ENCODE results near the gene MAP2K5. TPM values are rescaled to one million over a fixed set of nuclear protein-coding genes. Genes with fewer than 3 reads are reported as not detected.

The MAP2K5 gene
- total and polyA plus RNA-seq, 10 of the 15 experiments (the other 5 are each of a cell fraction or from before 2014, with no cell fraction given), result 1.3 to 19.4 (median 9.6) TPM

DNA sequence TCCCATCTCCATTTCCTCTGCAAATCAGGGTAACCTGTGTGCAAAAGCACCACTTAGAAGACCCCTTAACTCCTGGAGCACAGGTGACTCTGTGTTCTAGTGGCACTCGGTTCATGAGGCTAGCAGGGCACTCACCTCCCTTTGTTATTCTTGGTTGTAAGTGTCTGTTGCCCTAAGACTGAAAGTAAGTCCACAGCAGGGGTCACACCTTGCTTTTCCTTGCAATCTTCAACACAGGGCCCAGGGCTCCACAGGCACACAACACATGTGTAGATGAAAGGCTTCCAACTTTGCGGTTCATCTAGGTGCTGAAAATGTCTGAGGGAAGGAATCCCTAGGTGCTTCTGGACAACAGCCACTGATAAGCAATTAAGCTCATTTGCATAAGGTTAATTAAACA lies 294.5 kb downstream of the MAP2K5 start:
- Histone ChIP-seq H3K36me3 (ENCODE audit: control insufficient read depth in 2 of 2, insufficient read depth in 2 of 2, low read length in 1 of 2) (no peaks in the 10 kb centered on the region), H3K4me1 (ENCODE audit: control insufficient read depth, insufficient read depth, low read length) (peaks cover 30% of the 10 kb centered on the region), H3K27me3 (replicated peaks in 1 of 2; ENCODE audit: control insufficient read depth in 2 of 2, insufficient read depth in 2 of 2, low read length in 1 of 2) (peaks cover 18 to 28% of the 10 kb centered on the region in 2 experiments), H3K9me3 (replicated peaks; ENCODE audit: control insufficient read depth, insufficient read depth, low read length) (no peaks in the 10 kb centered on the region; the same call in 2 of the 3 replicates), H3K27ac (ENCODE audit: control insufficient read depth, insufficient read depth) (no peak overlapping the region), H3K79me2 (ENCODE audit: control insufficient read depth, insufficient read depth, low read length) (no peaks in the 10 kb centered on the region; the same call in 1 of the 2 replicates), H3K9ac (ENCODE audit: control insufficient read depth, insufficient read depth, low read length) (no peak overlapping the region), H2AFZ (ENCODE audit: control insufficient read depth, low read depth, low read length) (no peak overlapping the region), H3K4me3 (no peak overlapping the region), H4K20me1 (ENCODE audit: control insufficient read depth, insufficient read depth) (no peaks in the 10 kb centered on the region; the same call in 1 of the 2 replicates), H3K4me2 (ENCODE audit: control insufficient read depth, insufficient read depth) (no peak overlapping the region)
- CTCF ChIA-PET, result interaction anchor here (1.0 to 4.6 kb wide), 15 partner anchors 54 to 890 kb away, joined by 3 to 111 read pairs (median 3); no protein-coding TSS in a partner anchor
- in situ Hi-C loops (cut with MboI), result loop anchor here (5.0 kb wide), 2 partner anchors 380 to 890 kb away; no protein-coding TSS in a partner anchor
- DNase-seq (ENCODE audit: low read depth, low spot score), result no peak
- FAIRE-seq, result no peak
- TF ChIP-seq ZNF384 (IDR thresholded peaks at IDR 0.05; ENCODE audit: borderline replicate concordance, low read depth, low read length) (no peak), LARP7 (IDR thresholded peaks at IDR 0.05) (no peak), MXI1 (IDR thresholded peaks at IDR 0.05; ENCODE audit: low read depth, low read length) (no peak), ATF7 (IDR thresholded peaks at IDR 0.05; ENCODE audit: low read depth) (no peak), GATAD2B (conservative IDR thresholded peaks at IDR 0.05; ENCODE audit: low read depth) (no peak), BRCA1 (IDR thresholded peaks at IDR 0.05; ENCODE audit: low read depth, low read length) (no peak), SREBF2 (IDR thresholded peaks at IDR 0.05; ENCODE audit: low read length) (no peak)
- TF ChIP-seq, protein P1, sequence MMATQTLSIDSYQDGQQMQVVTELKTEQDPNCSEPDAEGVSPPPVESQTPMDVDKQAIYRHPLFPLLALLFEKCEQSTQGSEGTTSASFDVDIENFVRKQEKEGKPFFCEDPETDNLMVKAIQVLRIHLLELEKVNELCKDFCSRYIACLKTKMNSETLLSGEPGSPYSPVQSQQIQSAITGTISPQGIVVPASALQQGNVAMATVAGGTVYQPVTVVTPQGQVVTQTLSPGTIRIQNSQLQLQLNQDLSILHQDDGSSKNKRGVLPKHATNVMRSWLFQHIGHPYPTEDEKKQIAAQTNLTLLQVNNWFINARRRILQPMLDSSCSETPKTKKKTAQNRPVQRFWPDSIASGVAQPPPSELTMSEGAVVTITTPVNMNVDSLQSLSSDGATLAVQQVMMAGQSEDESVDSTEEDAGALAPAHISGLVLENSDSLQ (IDR thresholded peaks at IDR 0.05), result no peak
- TF ChIP-seq, protein P2, sequence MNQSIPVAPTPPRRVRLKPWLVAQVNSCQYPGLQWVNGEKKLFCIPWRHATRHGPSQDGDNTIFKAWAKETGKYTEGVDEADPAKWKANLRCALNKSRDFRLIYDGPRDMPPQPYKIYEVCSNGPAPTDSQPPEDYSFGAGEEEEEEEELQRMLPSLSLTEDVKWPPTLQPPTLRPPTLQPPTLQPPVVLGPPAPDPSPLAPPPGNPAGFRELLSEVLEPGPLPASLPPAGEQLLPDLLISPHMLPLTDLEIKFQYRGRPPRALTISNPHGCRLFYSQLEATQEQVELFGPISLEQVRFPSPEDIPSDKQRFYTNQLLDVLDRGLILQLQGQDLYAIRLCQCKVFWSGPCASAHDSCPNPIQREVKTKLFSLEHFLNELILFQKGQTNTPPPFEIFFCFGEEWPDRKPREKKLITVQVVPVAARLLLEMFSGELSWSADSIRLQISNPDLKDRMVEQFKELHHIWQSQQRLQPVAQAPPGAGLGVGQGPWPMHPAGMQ (IDR thresholded peaks at IDR 0.05; ENCODE audit: borderline replicate concordance), result no peak
- TF ChIP-seq, protein P3, sequence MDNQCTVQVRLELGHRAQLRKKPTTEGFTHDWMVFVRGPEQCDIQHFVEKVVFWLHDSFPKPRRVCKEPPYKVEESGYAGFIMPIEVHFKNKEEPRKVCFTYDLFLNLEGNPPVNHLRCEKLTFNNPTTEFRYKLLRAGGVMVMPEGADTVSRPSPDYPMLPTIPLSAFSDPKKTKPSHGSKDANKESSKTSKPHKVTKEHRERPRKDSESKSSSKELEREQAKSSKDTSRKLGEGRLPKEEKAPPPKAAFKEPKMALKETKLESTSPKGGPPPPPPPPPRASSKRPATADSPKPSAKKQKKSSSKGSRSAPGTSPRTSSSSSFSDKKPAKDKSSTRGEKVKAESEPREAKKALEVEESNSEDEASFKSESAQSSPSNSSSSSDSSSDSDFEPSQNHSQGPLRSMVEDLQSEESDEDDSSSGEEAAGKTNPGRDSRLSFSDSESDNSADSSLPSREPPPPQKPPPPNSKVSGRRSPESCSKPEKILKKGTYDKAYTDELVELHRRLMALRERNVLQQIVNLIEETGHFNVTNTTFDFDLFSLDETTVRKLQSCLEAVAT (IDR thresholded peaks at IDR 0.05), result no peak
- no TSS peak for BruUV-seq (replicated peaks)
- RAD21 ChIA-PET (ENCODE audit: unreplicated experiment), result interaction anchor here (1.0 to 4.1 kb wide), 6 partner anchors 26 to 423 kb away, joined by 3 to 26 read pairs (median 7); no protein-coding TSS in a partner anchor
- intact Hi-C loops (cut with micrococcal nuclease; ENCODE audit: unreplicated experiment), result loop anchor here (1.0 to 10.0 kb wide), 4 partner anchors 232 to 890 kb away; no protein-coding TSS in a partner anchor
- ATAC-seq, result no peak
- POLR2A ChIA-PET, result no interaction called here
- 52% methylated on average over 2 of the region's 2 CpGs for WGBS (ENCODE audit: insufficient coverage, insufficient replicate concordance, low lambda C conversion rate, missing lambda C conversion rate)
- SMC1A ChIA-PET (ENCODE audit: uncharacterized antibody, unreplicated experiment), result interaction anchor here (0.7 to 4.2 kb wide), 7 partner anchors 44 to 388 kb away, joined by 3 to 51 read pairs (median 4); no protein-coding TSS in a partner anchor

Measured in GM12878 (cell line).